ENCODE results near the gene MRPL48.

- TF ChIP-seq, protein P1, sequence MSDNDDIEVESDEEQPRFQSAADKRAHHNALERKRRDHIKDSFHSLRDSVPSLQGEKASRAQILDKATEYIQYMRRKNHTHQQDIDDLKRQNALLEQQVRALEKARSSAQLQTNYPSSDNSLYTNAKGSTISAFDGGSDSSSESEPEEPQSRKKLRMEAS (IDR thresholded peaks at IDR 0.05) = no peak
- no peak for TF ChIP-seq ZNF302 (CRISPR knock-in tag; IDR thresholded peaks at IDR 0.05)
- TF ChIP-seq CTCF (IDR thresholded peaks at IDR 0.05) = no peak
- no peak for TF ChIP-seq POLR2A (IDR thresholded peaks at IDR 0.05; ENCODE audit: low read length)
- TF ChIP-seq HOXA7 (CRISPR knock-in tag; IDR thresholded peaks at IDR 0.05) = no peak
- TF ChIP-seq PHF8 (IDR thresholded peaks at IDR 0.05; ENCODE audit: borderline replicate concordance, low read depth) = no peak
- no peak for TF ChIP-seq ZC3H11A (IDR thresholded peaks at IDR 0.05)
These were observed 35.3 kb upstream of the MRPL48 start for GRCh38 chr11:73752216-73752867.

Measured in A549 (cell line).